ENCODE results near the gene TMEM250.

- TF ChIP-seq POLR2AphosphoS5 (IDR thresholded peaks at IDR 0.05; ENCODE audit: low read depth, low read length), result no peak
- TF ChIP-seq CTCF (IDR thresholded peaks at IDR 0.05), result no peak
- TF ChIP-seq REST (IDR thresholded peaks at IDR 0.05; ENCODE audit: insufficient read depth in 1 of 2, low read depth in 2 of 2, low read length in 1 of 2), result no peak
These were observed 32.9 kb downstream of the TMEM250 start for GRCh38 chr9:136085815-136086212.

Data from Panc1 (cell line).